Suppressor macrophage treated with lipopolysaccharide for 1 hour (primary cell): Measurements from ENCODE around the gene FHIP1B.
"Not testable (repeated sequence)": the region's sequence is repeated elsewhere in the genome, so short reads cannot be mapped to it uniquely, and the experiment has no call there.

Source experiments
- DNase-seq, 3 donors: peaks; one replicate each; pipeline ENCODE4 v3.0.0-alpha.2; 2020 to 2022

The FHIP1B gene

DNA sequence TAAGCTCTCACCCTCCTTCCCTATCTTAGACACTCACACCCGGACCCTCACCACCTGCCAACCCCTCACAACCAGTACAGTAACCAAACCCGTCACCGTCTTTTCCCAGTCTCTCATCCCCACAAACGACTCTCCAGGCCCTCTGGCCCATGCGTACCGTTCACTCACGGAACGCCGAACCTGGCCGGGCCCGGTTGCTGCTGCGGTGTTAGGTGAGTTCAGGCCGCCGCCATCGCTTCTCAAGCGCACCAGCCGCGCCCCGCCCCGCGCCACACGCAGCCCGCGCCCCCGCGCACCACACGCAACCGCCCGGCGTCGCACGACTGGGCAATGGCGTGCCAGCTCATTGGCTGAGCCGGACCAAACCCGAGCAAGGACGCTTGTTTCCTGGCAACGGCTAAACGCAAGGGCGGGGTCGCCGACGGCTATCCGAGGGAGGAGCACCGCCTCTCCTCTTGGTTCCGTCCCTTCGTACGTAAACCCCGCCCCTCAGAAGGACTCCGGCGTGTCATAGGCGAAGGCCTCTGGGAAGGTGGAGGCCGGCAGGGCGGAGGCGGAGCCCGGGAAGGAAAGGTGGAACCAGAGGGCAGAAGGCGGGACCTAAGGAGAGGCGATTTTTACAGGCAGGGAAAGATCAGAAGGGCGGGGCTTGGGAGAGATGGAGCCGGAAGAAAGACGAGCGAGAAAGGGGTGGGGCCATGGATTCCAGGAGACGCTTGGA lies at the start of gene FHIP1B:
Gene FHIP1B, minus strand, starts transcription at position 250 of the 721 bp plus-strand sequence. CDS start 10,120 bp downstream, outside the sequence.
- DNase-seq = peak; percentile 99 to 100 (median 100)

DNA sequence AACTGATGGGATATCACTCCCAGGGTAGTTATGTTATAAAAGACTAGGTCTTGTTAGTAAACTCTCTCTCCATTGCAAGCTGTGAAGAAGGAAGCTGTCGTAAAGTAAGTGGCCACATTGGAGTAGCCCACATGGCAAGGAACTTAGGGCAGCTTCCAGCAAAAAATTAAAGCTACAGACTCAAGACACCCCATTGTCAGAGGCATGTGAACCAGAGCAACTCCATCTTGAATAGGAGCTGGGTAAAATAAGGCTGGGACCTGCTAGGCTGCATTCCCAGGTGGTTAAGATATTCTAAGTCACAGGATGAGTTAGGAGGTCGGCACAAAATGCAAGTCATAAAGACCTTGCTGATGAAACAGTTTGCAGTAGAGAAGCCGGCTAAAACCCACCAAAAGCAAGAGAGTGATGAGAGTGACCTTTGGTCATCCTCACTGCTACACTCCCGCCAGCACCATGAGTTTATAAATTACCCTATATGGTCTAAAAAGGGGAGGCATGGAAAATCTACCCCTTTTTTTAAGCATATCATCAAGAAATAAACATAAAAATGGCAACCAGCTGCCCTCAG lies 49.1 kb upstream of the FHIP1B start:
- no peak for DNase-seq

DNA sequence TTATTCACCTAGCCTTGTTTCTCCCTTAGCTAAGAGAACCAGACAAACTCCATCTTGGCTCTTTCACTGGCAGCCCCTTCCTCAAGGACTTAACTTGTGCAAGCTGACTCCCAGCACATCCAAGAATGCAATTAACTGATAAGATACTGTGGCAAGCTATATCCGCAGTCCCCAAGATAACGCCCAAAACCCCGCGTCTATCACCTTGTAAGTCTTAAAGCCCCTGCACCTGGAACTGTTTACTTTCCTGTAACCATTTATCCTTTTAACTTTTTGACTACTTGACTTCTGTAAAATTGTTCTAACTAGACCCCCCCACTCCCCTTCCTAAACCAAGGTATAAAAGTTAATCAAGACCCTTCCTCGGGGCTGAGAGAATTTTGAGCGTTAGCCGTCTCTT lies 46.4 kb upstream of the FHIP1B start:
- DNase-seq = not testable (repeated sequence)

DNA sequence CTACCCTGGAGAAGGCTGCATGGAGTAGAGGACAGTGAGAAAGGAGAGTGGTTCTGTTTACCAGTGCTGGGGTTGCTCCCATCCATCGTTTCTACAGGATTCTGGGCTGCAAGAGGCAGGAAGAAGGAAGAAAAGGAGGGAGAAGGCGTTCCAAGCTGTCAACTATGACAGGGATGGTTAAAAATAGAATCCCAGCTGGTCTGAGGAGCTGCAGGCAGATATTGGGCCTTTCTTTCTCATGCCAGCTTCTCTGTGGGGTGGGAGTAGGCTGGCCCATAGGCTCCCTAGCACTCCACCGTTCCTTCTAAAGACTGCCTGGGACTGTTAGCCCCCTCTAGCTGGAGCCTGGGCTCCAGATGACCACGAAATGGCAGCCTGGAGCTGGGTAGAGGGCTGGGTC lies 38.8 kb upstream of the FHIP1B start:
- no peak for DNase-seq

DNA sequence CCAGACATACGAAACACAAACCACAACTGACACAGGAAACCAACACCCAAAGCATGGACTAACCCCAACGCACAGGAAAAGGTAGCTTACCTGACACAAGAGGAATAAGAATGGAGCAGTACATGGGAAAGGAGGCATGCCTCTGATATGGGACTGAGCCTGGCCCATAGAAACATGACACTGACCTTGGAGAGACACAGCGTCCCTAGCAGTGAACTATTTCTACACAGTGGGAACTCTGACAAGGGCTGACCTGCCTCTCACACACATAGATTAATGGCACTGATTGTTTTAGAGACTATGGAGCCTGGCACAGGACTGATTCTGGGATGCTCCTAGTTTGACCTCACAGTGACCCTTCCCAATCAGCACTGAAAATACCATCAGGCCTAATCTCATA lies 37.2 kb upstream of the FHIP1B start:
- DNase-seq = no peak

DNA sequence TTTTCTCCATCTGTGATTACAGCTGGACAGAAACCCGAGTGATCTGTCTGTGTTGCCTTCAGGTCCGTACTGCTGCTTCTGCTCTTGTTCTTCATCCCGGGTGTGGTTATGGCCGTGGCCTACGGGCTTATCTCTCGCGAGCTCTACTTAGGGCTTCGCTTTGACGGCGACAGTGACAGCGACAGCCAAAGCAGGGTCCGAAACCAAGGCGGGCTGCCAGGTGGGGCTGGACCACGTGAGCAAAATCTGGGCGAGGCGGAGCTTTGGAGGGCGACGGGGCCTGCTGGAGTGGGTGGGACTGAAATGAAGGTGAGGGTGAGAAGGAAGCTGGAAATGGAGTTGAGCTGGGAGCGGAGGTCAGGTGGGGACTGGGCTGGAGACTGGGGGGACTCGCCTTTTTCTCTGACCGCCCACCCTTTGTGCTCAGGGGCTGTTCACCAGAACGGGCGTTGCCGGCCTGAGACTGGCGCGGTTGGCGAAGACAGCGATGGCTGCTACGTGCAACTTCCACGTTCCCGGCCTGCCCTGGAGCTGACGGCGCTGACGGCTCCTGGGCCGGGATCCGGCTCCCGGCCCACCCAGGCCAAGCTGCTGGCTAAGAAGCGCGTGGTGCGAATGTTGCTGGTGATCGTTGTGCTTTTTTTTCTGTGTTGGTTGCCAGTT lies 36.3 kb upstream of the FHIP1B start:
- DNase-seq = peak in 1 of 3 donors; percentile 3

DNA sequence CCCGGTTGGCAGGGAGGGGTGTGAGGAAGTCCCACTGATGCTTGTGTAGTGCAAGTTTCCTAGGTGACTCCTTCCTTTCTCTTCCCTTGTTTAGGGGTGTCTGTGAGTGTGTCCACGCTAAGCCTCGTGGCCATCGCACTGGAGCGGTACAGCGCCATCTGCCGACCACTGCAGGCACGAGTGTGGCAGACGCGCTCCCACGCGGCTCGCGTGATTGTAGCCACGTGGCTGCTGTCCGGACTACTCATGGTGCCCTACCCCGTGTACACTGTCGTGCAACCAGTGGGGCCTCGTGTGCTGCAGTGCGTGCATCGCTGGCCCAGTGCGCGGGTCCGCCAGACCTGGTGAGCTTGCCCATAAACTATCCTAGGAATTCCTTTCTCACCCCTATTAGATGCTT lies 35.6 kb upstream of the FHIP1B start:
- DNase-seq = peak in 1 of 3 donors; percentile 31

DNA sequence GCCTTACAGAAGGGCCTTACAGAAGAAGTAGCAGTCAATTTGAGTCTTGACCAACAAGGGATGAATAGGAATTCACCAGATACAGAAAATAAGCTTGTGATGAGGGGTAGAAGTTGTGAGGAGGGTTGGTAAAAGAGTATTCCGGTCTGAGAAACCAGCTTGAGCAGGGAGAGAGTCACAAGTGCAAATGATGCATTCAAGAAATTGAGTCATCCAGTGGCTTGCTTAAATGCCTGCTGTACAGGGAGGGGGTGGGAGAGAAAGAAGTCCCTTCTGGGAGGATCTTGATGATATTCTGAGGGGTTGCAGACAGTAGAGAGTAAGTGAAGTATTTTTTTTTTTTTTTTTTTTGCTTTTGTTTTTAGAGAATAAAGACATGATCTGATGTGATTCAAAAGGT lies 34.4 kb upstream of the FHIP1B start:
- DNase-seq = peak; percentile 64 to 69 (median 65)

DNA sequence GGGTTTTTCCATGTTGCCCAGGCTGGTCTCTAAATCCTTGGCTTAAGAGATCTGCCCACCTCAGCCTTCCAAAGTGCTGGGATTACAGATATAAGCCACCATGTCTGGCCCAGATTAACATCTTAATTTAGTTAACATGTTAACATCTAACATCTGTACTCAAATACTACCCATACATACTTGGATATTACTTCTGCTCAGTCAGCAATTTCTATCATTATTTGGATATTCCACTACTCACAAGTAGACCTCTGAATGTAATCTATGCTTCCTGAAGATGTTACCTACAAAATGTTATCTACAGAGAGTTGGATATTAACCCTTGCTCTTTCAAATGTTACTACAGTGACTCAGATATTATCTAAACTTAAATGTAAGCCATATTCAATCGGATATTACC lies 29.2 kb upstream of the FHIP1B start:
- DNase-seq = no peak

DNA sequence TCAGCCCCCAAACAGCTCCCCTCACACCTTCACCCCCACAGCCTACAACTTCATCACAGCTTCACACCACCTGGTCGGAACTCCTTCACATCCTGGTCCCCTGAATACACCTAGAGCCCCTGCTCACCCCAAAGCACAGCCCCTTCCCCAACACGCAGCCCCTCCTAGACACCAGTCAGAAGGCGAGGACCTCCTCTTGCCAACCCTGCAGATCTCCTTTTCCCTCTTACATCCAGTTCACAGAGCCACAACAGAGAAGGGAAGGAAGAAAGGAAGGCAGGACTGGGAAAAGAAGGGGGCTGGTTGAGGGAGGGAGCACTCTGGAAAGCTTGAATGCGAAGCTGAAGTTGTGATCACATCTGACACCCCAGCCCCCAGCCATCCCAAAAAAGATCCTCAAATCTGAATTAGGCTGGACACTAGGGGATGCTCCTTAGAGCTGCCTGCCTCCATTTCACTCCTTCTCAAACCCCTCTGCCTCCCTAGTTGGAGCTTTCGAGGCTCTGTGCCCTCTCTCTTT lies 25.8 kb upstream of the FHIP1B start:
- DNase-seq = no peak

DNA sequence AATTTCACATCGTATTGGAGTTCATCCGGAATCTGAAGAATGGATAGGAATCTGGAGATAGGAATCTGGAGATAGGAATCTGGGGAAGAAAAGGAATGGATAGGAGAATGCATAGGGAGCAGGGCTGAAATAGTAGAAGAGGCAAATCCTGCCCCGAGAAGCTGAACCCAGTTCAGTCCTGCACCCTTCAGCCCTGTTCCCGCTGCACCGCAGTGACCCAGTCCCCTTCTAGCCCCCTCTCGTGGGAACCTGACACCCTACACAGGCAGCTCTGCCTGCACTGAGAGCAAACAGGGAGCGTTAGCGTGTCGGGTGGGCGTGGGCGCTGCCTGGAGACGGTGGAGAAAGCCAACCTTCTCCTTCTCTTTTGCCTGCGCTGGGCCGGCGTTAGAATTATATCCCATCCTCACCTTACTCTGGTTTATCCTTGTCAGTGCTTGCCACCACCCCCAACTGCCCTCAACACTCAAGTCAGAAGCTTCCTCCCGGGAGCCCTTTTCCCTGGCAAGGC lies 24.2 kb upstream of the FHIP1B start:
- DNase-seq = peak in 2 of 3 donors; percentile 27 to 50

DNA sequence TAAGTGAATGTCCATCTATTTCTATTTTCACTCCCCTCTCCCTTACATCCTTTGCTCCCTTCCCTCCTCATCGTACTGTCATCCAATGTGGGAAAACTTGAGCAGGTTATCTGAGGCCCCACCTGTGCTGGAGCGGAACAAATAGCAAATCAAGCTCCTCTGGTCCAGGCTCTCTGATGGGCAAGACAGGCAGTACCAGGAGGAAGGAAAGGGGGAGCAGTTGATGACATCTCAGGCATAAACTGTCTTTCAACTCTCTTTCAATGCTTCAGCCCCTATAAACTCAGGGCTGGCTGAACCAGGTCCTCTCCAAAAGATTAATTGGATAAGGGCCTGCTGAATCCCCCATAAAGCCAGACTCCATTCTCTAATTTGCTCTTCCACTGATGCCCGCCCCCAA lies 23.7 kb upstream of the FHIP1B start:
- DNase-seq = no peak

DNA sequence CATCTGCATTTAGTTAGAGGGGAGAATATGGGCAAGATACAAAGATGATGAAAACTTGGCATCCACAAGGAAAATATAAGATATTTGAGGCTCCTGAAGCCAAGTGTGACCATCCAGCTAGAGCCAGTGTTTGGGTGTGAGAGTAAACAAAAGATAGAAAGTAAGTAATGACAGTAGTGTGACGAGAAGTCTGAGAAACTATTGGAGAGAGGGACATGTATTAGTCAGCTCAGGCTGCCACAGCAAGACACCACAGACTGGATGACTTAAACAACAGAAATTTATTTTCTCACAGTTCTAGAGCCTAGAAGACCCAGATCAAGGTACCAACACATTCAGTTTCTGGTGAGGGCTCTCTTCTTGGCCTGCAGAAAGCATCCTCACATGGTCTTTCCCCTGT lies 18.8 kb upstream of the FHIP1B start:
- no peak for DNase-seq

DNA sequence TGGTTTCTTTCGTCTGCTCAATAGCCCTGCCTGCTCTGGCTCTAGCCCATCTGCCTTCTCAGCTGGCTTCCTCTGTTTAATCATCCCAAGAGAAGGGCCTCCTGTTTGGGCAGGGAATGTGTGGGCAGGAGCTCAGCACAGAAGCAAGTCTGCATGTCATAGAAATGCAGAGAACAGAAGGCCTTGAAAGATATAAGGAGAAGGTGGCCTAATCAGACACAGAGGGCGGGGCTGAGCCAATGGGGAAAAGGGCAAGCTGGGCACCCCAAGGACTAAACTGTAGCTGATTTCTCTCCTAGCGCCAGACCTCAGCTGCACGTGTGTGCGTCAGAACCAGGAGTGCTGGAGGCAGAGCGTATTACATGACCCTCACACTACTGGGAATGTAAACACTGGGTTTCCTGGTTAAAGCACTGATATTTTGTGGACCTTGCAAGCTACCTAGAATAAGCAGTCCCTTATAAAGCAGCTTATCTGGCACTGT lies 17.6 kb upstream of the FHIP1B start:
- no peak for DNase-seq

DNA sequence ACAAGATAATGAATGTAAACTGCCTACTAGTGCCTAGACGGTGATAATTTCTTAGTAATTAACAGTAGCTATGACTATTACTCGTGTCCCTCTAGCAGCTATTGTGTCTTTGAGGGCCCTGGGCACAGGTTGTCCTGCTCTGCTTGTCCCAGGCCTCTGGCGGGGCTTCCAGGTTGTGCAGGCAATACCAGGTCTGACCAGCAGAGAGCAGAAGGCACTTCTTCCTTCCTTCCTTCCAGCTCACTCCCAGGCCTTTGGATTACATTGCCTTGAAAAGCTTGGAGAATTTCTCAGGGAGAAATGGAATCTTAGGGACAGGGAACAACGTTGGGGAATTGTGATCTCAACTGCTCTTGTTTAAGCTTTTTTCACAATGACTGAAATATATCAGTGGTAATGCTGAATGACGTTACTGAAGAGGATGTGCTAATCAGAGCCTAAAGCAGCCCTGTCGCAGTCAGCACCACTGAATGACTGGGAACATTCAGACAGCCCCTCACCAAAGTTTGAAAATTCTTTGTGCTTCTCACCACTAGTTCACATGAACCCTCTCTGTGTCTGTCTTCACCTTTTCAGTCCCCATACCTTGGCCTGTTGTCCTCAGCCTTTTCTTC lies 16.8 kb upstream of the FHIP1B start:
- DNase-seq = peak; percentile 52 to 74 (median 64)

DNA sequence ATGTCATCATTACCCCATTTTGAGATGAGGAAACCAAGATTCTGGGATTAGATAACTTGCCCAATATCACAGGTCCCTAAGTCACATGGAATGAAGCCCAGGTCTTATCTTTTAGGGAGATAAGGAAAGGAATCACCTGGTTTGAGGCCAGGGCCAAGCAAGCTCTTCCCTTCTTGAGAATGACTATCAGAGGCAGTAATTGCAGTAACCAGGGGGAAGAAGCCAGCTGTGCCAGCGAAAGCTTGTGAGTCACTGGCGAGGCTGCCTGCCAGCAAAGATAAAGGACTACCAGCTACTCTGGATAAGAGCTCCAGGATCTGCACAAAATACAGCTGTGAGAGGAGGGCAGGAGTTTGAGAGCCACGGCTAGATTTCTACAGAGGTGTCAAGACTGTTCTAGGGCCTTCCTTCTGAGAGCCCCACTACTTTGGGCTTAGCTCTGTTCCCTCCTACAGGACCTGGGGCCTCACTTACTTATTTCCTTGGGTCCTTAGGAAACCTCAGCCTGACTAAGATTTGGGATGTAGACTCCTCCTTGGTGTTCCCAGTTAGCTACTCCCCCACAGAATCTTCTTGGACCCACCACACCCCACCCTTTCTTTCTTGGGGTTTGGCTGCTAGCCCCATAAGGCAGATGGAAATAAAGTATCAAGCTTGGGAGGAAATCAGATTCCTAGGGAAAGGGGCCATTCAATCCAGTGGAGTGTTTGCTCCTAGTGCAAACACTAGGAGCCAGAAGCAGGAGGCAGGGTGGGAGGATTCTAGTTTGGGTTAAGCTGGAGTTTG lies 15.5 kb upstream of the FHIP1B start:
- peak; percentile 38 to 47 (median 43) for DNase-seq

DNA sequence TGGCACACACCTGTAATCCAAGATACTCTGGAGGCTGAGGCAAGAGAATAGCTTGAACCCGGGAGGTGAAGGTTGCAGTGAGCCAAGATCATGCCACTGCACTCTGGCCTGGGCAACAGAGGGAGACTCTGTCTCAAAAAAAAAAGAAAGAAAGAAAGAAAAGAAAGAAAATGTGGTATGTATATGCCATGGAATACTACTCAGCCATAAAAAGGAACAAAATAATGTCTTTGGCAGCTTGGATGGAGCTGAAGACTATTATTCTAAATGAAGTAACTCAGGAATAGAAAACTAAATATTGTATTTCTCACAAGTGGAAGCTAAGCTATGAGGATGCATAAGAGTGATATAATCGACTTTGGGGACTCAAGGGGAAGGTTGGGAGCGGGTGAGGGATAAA lies 14.5 kb upstream of the FHIP1B start:
- not testable (repeated sequence) for DNase-seq

DNA sequence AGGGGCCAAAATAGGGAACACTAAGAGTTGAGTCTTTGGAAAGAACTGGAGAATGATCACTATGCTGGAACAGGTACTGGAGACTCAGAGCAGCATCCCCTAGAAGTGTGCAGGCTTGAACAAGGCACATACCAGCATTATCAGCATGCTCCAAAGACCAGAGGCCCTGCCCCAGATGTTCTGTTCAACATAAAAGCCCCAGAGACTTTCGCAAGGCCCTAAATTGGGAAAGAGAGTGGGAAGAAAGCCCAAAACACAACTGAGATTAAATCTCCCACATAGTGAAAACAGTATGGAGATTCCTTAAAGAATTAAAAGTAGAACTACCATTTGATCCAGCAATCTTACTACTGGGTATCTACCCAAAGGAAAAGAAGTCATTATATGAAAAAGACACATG lies 13.8 kb upstream of the FHIP1B start:
- DNase-seq = peak in 2 of 3 donors; percentile 31 to 41

DNA sequence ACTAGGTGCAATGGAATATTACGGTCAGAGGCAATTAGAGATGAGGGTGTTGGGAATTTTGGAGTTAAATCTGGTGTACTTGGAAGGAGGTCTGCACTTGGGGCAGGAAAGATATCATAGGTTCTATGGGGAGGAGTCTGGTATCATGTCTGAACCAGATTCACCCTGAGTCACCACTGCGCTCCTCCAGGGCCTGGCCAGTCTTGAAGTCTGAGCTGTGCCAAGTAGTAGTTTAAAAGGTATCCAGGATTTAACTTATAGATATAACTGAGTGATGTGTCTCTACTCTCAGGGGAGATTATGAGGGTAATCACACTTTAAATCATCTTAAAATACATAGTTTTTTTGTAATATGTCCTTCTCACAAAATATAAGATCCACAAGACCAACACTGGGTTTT lies 11.1 kb upstream of the FHIP1B start:
- no peak for DNase-seq

DNA sequence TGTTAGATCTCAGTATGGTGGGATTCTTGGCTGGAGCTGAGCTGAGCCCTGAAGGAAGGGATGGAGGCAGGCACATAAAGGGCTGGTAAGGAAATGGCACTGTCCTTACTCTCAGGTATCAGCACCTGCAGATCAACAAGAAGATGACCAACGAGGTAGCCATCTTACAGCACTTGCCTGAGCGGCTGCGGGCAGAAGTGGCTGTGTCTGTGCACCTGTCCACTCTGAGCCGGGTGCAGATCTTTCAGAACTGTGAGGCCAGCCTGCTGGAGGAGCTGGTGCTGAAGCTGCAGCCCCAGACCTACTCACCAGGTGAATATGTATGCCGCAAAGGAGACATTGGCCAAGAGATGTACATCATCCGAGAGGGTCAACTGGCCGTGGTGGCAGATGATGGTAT lies 6.9 kb upstream of the FHIP1B start:
- DNase-seq = no peak

DNA sequence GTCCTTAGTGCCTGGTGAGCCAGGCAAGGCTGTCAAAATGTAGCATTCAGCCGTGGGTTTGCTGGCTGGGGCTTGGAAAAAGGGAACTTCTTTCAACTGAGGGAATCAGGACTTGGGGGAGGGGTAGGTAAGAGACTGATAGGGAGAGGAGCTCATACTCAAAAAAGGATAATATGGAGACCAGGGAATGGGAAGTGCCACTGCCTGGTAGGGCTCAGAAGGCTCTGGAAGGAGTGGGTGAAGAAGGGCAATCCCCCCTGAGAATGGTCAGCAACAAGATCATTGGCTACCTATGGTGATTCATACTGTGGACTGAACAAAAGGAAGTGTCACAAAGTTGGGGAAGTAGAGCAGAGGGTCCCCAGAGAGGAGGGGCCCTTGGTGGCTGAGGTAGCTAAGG lies 6.3 kb upstream of the FHIP1B start:
- peak; percentile 47 to 65 (median 50) for DNase-seq

DNA sequence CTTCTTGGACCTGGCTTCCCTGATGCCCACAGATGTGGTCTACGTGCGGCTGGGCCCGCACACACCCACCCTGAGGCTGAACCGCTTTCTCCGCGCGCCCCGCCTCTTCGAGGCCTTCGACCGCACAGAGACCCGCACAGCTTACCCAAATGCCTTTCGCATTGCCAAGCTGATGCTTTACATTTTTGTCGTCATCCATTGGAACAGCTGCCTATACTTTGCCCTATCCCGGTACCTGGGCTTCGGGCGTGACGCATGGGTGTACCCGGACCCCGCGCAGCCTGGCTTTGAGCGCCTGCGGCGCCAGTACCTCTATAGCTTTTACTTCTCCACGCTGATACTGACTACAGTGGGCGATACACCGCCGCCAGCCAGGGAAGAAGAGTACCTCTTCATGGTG lies 5.7 kb upstream of the FHIP1B start:
- DNase-seq = no peak
